Daoy (cell line): ENCODE measurements around the gene TECPR1. TPM values are rescaled to one million over a fixed set of nuclear protein-coding genes. Genes with fewer than 3 reads are reported as not detected.

Experiments used
- DNase-seq: peaks from one replicate; pipeline ENCODE4 v3.0.0-alpha.2; 2015; ENCODE audit warnings: low read depth
- total RNA-seq: library from RNA; depleted of rRNA; stranded (reverse); fragments of >200 nt; shearing (Covaris generic); gene quantifications from 2 replicates; pipeline ENCODE4 v1.2.3, GENCODE V29; 2014; rRNA removed

TECPR1 gene, protein sequence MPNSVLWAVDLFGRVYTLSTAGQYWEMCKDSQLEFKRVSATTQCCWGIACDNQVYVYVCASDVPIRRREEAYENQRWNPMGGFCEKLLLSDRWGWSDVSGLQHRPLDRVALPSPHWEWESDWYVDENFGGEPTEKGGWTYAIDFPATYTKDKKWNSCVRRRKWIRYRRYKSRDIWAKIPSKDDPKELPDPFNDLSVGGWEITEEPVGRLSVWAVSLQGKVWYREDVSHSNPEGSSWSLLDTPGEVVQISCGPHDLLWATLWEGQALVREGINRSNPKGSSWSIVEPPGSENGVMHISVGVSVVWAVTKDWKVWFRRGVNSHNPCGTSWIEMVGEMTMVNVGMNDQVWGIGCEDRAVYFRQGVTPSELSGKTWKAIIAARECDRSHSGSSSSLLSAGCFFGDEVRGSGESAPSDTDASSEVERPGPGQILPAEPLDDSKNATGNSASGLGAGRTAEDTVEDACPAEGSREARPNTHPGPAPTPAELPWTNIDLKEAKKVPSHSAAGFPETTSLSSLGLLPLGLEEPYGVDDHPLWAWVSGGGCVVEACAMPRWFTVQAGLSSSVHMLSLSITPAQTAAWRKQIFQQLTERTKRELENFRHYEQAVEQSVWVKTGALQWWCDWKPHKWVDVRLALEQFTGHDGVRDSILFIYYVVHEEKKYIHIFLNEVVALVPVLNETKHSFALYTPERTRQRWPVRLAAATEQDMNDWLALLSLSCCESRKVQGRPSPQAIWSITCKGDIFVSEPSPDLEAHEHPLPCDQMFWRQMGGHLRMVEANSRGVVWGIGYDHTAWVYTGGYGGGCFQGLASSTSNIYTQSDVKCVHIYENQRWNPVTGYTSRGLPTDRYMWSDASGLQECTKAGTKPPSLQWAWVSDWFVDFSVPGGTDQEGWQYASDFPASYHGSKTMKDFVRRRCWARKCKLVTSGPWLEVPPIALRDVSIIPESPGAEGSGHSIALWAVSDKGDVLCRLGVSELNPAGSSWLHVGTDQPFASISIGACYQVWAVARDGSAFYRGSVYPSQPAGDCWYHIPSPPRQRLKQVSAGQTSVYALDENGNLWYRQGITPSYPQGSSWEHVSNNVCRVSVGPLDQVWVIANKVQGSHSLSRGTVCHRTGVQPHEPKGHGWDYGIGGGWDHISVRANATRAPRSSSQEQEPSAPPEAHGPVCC
- 5.2 and 33.1 TPM in 2 replicates for total RNA-seq

DNA sequence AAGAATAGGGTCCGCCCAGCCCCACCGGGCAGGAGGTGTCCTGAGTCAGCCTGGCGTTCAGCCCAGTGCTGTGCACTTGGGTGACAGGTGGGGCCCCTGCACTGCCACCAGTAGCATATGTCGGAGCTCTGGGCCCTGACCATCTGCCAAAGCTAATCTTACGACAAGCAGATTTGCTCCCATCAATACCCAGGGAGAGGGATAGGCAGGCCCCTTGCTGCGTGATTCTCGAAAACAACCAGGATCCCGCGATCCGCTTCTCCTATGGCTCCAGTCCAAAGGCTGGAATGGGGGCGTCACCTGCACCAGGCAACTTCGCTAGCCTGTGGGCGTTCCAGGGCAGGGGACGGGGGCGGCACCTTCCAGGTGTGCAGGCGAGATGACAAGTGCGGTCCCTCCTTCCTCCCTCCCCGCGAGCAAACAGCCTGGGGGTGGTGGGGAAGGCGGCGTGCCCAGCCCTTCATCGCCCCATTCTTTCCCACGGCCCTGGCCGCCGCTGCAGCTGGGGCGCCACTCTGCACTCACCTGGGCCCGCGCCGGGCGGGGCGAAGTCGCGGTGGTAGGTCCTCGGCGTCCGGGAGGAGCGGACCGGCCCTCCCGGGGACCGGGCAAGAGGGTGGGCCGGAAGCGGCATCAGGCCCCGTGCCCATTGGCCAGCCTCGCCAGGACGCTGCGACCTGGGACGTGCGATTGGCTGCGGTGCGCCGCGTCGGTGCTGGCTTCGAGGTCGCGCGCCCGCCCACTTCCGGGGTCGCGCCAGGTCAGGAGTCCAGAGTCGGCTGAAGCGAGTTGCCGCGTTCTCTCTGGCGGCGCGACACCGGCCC, at the start of gene TECPR1:
TSS of gene TECPR1 (minus strand) at position 632 of the 824 bp plus-strand sequence. CDS start 6,086 bp downstream, outside the sequence.
- peak; percentile 95 for DNase-seq

DNA sequence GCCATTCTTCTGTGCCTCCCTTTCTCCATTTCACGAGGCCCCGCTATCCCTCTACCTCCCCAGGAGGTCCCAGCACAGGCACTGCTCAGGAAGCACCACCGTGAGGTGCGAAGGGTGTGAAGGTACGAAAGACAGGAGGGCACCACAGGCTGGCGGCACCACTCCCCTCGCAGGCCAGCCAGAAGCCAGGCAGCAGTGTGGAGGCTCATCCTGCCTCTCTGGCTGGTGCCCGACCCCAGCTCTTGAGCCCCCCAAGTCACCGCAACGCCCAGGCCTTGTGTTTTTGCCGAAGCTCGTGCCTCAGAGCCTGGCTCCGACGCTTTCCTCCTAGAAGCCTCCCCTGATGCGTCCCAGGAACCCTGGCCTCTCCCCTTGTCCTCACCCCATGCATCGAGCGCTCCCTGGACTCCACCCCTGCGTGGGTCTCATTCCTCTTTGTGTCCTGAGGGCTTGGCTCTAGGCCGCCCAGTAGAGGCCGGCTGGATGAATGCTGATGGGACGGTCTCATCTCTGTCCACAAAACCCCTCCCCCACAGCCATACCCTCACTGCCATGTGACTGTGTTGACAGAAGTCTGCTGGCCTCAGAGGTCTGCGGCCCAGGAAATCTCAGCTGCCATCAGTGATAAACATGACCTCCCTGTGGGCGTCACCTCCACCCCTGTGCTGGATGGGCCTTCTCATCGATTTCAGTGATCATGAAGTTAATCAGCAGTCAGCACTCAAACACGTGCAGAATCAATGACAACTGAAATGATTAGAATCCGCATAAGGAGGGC, 48.8 kb upstream of the TECPR1 start:
- DNase-seq = no peak

DNA sequence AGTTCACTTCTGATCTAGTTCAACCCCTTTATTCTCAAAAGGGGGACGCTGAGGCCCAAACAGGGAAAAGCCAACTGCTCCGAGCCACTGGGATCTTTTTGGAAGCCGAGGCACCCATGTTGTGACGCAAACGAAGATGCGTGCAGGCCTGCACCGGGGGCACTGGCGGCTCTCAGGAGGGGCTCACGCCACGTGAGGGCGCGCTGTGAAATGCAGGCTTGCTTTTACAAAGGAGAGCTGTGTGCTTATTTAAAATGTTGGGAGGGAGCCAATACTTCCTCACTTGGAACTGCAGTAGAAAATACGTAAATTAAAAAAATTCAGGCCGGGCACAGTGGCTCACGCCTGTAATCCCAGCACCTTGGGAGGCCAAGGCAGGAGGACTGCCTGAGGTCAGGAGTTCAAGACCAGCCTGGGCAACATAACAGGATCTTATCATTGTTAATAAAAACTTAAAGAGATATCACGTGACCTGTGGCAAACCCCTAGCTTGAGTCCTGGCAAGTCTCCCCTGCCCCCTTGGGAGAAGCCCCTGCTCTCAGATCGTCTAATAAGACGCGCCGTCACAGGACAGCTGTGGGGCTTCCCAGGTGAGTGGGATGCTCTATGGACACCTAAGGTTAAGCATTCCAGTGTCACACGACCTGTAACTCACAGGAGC, 45.7 kb upstream of the TECPR1 start:
- no peak for DNase-seq

DNA sequence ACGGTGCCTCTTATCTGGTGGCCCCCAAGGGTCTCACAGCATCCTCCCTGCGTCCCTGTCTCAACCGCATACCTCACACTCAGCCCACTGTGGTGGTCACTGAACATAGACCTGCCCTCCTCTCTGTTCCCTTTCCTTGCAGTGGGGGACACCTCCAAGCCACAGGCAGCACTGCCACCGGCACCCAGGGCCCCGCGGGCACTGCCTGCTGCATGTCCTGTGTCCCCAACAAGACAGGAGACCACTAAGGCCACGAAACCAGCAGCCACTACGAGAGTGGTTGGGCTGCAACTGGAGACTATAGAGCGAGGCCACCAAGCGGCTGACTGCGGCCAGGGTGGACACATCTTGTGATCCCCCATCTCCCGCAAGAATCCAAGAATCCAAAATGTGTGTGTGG, 44.8 kb upstream of the TECPR1 start:
- DNase-seq = no peak

DNA sequence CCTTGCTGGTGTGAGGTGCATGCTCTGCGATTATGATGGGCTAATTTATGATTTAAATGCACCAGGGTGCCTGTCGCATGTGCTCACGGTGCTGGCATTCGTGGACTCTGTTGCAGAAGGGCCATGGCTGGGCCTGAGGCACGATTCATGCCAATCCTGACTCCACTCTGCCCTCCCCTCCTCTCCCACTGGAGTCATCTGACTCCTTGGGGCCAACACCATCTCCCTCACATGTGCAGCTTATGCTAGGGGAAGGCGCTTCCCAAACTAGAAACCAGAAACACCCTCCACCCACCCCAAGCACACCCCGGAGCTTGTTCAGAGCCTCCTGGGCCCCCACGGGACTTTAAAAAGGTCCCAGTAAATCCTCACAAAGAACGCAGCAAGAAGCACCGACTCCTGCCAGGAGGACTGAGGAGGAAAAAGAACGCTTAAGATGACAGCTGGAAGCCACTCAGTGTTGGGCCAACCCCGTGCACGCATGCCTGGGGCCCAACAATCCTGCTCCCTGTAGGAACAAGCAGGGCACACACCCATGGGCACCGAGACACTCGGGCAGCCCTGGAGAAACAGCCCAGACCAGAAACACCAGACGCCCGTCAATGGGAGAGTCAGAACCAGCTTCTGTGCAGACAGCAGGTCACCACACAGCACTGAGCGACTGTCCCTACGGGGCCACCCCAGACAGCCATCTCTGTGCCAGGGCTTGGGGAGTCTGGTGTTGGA, 43.6 kb upstream of the TECPR1 start:
- DNase-seq = no peak

DNA sequence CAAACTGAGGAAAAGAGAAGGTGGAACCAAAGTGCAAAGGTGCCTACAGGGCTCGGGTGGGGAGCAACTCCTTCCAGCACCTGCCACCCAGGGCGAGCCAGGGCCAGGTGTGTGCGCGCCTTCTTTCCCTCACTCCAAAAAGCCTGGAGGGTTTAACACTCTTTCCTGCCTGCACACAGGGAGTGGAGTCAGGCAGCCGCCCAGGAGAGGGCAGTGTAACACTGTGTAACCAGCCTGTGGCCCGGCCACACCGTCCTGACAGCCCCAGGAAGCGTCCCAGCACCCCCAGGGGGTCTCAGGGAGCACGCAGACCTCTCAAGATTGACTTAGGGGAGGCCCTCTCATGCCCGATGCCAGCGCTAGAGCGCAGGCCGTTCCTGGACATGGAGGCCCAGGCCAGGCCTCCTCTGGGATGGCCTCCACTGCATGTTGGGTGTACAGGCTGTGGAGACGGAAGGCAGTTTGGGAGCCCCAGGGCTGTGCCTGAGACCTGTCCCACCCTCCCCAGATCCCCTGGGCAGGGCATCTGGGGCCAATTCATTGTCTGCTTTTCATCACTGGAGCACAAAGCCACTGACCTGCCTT, 42.9 kb upstream of the TECPR1 start:
- peak; percentile 72 for DNase-seq

DNA sequence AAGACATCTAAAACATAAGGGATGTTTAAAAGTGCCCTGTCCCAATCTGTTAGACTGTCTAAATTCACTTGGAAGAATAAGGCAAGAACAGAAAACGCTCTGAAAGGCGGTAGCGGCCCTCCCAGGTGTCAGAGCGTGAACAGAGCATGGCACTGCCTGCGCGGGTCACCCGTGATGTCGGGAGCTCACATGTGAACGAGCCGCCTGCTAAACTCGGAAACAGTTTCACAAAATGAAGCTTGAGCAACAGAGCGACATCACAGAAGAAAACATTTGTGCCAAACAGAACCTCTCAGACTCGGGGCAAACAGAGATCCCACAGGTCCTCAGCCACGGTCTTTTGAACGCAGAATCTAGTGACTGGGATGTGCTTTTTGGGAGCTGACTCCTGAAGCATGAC, 42.3 kb upstream of the TECPR1 start:
- no peak for DNase-seq

DNA sequence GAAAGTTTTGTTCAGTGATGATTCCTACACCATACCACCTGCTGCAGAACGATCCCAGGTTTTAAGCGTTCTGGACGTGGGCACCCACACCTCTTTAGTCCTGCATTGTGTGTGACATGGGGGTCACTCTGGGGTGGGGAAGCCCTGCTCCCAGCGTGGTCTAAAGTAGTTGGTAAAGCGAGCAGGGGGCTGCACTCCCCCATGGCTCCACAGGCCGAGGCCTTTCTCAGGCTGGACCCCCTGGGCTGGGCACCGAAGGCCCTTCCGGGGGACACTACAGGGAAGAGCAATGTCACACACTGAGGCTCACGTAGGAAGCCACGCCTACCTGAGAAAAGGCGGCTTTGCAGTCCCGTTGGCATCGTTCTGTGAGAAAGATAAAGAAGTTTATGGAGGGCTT, 41.7 kb upstream of the TECPR1 start:
- DNase-seq = no peak

DNA sequence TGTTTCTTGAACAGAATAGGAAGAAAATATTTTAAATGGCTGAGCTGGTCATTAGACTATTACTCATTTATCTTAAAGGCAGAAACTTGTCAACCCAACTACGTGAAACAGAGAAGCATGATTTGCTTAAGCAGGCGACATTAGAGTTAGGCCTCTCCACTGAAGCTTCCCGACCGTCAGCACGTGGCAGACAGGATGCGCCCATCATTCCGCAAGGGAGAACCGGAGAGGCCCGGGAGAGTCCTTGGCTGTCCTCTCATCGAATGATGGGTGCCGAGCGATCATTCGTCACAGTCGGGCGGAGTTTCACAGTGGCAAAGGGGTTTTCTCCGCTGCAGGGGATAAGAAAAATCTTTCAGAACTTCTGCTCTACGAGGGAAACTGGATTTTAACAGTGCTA, 41.2 kb upstream of the TECPR1 start:
- no peak for DNase-seq

DNA sequence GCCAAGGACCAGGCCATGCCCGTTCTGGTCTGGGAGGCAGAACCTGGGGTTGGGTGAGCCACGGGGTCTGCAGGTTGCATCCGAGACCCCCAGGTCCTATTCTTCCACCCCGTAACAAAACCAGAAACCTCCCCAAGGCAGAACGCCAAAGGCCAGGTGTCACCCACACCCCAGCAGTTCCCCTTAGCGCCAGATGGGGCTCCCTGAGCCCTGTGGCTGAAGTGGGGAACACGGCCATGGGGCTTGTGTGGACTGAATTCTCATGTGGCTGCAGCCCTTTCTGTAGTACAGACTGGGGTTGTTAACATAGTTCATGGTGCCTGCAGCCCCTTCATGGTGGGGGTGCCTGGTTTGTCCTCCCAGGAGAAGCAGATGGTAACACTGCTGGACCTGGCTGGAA, 39.7 kb upstream of the TECPR1 start:
- no peak for DNase-seq

DNA sequence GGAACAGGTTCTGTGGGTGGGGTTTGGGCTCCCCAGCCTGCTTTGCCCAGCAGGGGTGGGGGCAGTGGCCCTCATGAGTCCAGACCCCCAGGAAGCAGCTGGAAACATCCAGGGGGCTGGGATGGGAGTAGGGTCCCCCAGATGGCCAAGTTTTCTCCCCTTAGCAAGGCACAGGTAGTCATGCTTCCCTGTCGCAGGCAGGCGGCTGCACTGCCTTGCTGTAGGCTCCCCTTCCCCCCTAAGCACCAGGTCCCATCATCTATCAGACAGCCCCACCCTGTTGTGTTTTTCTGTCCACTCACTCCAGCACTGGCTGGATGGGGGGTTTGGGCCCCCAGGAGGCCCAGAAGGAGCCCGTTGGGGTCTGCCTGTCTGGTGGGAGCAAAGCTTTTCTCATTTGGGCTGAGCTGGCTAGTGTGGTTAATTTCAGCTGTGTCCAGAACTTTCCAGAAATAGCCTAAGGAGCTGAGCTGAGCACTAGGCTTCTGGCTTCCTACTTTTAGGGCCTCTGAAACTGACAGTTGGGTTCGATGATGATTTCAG, 37.4 kb upstream of the TECPR1 start:
- no peak for DNase-seq

DNA sequence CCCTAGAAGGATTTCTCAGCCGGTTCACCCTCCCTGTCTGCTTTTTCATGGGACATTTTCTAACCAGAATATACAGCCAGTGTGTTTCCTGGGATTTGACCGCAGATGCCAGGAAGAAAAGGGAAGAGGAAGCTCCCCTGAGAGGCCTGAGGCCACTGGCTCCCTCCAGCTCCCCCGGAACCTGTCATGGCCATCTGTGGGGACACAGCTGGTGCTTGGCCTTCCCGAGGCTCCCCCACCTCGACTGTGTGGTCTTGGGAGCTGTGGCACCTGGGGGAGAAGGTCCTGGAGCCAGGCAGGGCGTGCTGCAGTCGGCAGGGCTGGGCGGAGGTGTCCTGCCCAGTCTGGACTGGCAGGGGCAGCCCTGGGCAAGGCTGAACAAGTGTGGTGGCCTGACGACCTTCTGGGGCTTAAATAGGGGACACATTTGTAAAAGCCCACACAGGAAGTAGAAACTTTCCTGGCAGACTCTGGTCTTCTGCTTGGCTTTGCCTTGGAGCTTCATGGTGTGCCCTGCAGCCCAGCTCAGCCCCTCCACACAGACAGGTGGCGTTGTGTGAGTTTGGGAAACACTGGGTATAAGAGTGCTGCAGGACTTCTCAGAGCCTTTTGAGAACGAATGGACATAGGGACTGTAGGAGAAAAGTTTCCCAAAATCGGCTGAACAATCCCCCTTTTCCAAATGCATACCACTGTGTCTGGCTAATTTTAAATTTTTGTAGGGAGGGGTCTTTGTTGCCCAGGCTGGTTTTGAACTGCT, 36.2 kb upstream of the TECPR1 start:
- DNase-seq = no peak

DNA sequence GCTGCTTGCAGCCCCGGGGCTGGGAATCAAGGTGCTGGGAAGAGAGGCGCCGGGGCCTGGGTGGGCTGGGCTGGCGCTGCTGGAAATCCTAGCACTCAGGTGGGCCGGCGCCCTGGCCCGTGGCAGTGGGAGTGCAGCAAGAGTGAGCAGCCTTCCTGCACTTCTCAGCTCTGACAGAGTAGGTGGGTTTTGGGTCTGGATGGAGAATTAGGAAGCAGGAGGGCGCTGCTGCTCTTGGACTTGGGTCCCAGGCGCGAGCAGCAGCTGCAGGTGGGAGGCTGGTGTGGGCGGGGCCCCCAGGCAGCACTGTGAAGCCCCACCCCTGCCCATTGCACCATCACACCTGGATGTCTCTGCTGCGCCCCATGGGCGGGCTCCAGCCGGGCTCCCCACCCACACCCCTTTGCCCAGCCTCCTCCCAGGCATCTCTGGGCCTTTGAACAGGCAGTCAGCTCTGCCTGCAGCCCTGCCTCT, 35.5 kb upstream of the TECPR1 start:
- DNase-seq = no peak

DNA sequence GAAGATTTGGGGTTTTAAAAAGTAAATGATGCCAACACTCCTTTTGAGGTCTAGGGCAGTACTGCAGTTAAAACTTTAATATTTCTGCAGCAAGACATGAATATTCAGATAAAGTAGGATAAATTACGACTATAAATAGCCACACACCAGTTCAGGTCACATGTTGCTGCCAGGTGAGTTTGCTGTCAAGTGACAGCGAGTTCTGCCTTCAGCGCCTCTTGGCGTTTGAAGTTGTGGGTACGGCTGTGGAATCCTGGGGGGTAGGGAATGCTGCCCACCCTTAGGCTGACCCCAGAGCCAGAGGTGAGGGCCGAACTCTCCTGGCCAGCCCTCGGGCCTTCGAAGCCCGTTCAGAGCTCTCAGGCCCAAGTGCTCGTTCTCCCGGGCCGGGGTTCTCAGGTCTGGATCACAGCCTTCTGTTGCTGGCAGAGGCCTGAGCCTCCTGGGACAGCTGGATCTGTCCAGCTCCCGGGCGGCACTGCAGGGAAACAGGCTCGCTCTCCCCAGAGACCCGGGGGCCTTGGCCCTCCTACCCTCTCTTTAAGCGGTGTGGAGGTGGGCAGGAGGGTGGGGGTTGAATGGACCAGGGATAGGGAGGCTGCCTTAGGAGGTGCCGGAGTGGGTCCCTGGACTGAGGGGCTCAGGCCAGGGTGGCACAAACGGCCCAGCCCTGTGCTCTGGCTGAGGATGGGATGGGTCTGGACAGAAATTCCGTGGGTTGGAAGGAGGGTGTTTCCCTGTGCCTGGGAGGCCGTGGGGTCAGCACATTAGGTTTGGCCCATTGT, 34.9 kb upstream of the TECPR1 start:
- no peak for DNase-seq

DNA sequence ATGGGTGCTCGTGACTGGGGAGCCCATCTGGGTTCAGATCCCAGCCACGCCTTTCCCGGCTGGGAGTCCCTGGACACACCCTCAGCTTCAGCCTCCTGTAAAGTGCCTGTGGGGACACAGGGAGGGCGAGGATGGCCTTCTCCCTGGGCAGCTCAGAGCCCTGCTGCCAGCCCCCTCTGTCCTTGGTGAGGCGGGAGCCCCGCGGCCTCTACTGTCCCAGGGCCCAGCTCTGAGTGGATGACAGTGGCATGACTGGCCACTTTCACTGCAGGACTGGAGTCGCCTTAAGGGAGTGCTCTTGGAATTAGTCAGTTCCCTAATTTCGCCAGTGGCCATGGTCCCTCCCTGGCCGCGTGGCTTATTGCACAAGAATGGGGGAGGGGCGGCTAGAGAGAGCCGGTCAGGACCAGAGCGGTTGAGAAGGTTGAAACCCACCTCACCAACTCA, 34.1 kb upstream of the TECPR1 start:
- DNase-seq = no peak

DNA sequence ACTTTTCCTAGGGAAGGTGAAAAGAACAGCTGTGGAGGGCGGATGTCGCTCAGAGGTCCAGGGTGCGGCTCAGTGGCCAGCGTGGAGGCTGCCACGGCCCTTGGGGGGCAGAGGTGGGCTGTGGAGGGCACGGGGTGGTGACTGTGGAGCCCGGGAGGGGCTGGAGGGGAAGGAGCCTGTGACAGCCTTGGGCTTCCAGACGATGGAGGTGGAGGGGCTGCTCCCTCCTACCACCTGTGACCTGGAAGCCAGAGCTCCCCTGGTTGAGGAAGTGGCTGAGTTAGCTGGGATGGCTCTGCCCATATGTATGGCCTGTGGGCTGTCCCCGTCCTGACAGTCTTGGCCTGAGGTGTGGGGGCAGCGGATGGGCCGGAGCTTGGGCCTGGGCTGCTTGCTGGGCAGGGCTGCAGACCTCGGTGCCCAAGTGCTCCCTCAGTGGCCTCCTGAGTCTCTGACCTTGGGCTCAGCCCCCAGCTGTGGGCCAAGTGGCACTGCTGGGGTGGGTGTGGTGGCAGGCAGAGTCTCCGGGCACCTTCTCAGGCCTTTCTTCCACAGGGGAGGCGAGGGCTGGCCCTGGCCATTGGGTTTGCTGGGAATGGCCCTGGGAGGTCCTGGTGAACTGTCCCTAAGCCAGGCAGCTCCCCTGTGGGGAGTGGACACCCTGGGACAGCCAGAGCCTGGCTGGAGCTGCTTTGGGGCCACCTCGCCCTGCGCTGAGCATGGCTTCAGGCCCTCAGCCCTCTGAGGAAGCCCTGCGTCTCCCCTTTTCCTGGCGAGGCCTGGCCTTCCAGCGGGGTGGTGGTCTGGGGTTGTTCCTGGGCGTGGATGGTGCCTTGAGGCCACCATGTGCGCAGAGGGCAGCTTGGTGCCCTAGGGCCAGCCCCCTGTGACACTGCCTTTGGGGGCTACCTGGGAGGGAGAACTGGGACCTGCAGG, 33.4 kb upstream of the TECPR1 start:
- no peak for DNase-seq
